GM21576 (cell line): ENCODE data around the gene MOB3B.
"Not testable (repeated sequence)": the region's sequence is repeated elsewhere in the genome, so short reads cannot be mapped to it uniquely, and the experiment has no call there.

Experiments used
- ATAC-seq: cut with Tn5 transposase; IDR thresholded peaks from one replicate; pipeline ENCODE4 v1.9.1; 2021; ENCODE audit warnings: mild to moderate bottlenecking, moderate library complexity; ENCODE audit not compliant: unreplicated experiment

The MOB3B gene

GRCh38 chr9:27426511-27427271 lies 102.9 kb downstream of the MOB3B start:
- no peak for ATAC-seq

- no peak for ATAC-seq
Measured at GRCh38 chr9:27425827-27426510, 103.6 kb downstream of the MOB3B start.

- no peak for ATAC-seq
Measured at GRCh38 chr9:27423915-27424710, 105.5 kb downstream of the MOB3B start.

- no peak for ATAC-seq
Measured at GRCh38 chr9:27422279-27422834, 107.3 kb downstream of the MOB3B start.

GRCh38 chr9:27421577-27421976 lies 108.0 kb downstream of the MOB3B start:
- no peak for ATAC-seq

- not testable (repeated sequence) for ATAC-seq
Measured at GRCh38 chr9:27419558-27419957, 110.1 kb downstream of the MOB3B start.

- ATAC-seq = no peak
Measured at GRCh38 chr9:27414220-27414761, 115.3 kb downstream of the MOB3B start.

GRCh38 chr9:27413511-27414219 lies 115.9 kb downstream of the MOB3B start:
- no peak for ATAC-seq

- ATAC-seq = no peak
Measured at GRCh38 chr9:27412963-27413362, 116.7 kb downstream of the MOB3B start.

GRCh38 chr9:27412081-27412480 lies 117.5 kb downstream of the MOB3B start:
- no peak for ATAC-seq

GRCh38 chr9:27408482-27408881 lies 121.1 kb downstream of the MOB3B start:
- ATAC-seq = no peak

GRCh38 chr9:27408001-27408400 lies 121.6 kb downstream of the MOB3B start:
- ATAC-seq = no peak

GRCh38 chr9:27407491-27407890 lies 122.1 kb downstream of the MOB3B start:
- ATAC-seq = no peak

GRCh38 chr9:27404661-27405060 lies 125.0 kb downstream of the MOB3B start:
- no peak for ATAC-seq

GRCh38 chr9:27402626-27403025 lies 127.0 kb downstream of the MOB3B start:
- ATAC-seq = no peak

- ATAC-seq = no peak
Measured at GRCh38 chr9:27400334-27400880, 129.2 kb downstream of the MOB3B start.

- no peak for ATAC-seq
Measured at GRCh38 chr9:27398982-27399653, 130.5 kb downstream of the MOB3B start.

- ATAC-seq = no peak
Measured at GRCh38 chr9:27396495-27396894, 133.1 kb downstream of the MOB3B start.

- no peak for ATAC-seq
Measured at GRCh38 chr9:27395484-27395921, 134.1 kb downstream of the MOB3B start.

- no peak for ATAC-seq
Measured at GRCh38 chr9:27394826-27395201, 134.8 kb downstream of the MOB3B start.
